OCI-LY1 (cell line): ENCODE data around the gene LEMD3.

Experiments
- H2AFZ ChIP-seq: fragments of 200-600 bp; sonication (generic), shearing (Covaris generic); 2 replicates; pipeline ENCODE4 v1.6.0; 2014; ENCODE audit warnings: antibody characterized with exemption, mild to moderate bottlenecking, low read length
- H3F3A ChIP-seq: fragments of 200-600 bp; sonication (generic), shearing (Covaris generic); 2 replicates; pipeline ENCODE4 v1.6.0; 2014; ENCODE audit warnings: mild to moderate bottlenecking, antibody characterized with exemption, low read length, moderate library complexity; ENCODE audit not compliant: insufficient read depth
- H3K27ac ChIP-seq: fragments of 200-600 bp; sonication (generic); 2 replicates; pipeline ENCODE4 v1.5.1; 2014; ENCODE audit warnings: low read length, mixed run types, mild to moderate bottlenecking, low read depth; ENCODE audit not compliant: poor library complexity, severe bottlenecking
- H3K27me3 ChIP-seq: fragments of 200-600 bp; sonication (generic); 2 replicates; pipeline ENCODE4 v1.6.0; 2014; ENCODE audit warnings: antibody characterized with exemption, mild to moderate bottlenecking, low read length, moderate library complexity; ENCODE audit not compliant: insufficient read depth
- H3K36me3 ChIP-seq: fragments of 200-600 bp; sonication (generic); 2 replicates; pipeline ENCODE4 v1.6.1; 2014; ENCODE audit warnings: mild to moderate bottlenecking, antibody characterized with exemption, low read length, moderate library complexity, mixed read lengths; ENCODE audit not compliant: insufficient read depth
- H3K4me1 ChIP-seq: fragments of 200-600 bp; sonication (generic); 2 replicates; pipeline ENCODE4 v1.5.1; 2014; ENCODE audit warnings: mild to moderate bottlenecking, low read length, moderate library complexity; ENCODE audit not compliant: insufficient read depth, severe bottlenecking
- H3K4me2 ChIP-seq: fragments of 200-600 bp; sonication (generic), shearing (Covaris generic); 2 replicates; pipeline ENCODE4 v1.6.1; 2014; ENCODE audit warnings: low read length
- H3K4me3 ChIP-seq: fragments of 200-600 bp; sonication (generic); 2 replicates; pipeline ENCODE4 v1.5.1; 2014; ENCODE audit warnings: low read length, low read depth, mild to moderate bottlenecking, mixed read lengths; ENCODE audit not compliant: poor library complexity, severe bottlenecking
- H3K79me2 ChIP-seq: fragments of 200-600 bp; shearing (Covaris generic); 2 replicates; pipeline ENCODE4 v1.6.1; 2016; ENCODE audit warnings: mixed run types, low read length, mixed read lengths; ENCODE audit not compliant: insufficient read depth
- H3K9ac ChIP-seq: fragments of 200-600 bp; sonication (generic), shearing (Covaris generic); 2 replicates; pipeline ENCODE4 v1.6.1; 2014; ENCODE audit warnings: mild to moderate bottlenecking, low read length, mixed read lengths
- H3K9me2 ChIP-seq: fragments of 200-600 bp; sonication (generic), shearing (Covaris generic); 2 replicates; pipeline ENCODE4 v1.6.1; 2014; ENCODE audit warnings: low read depth, mild to moderate bottlenecking, low read length, mixed read lengths
- H3K9me3 ChIP-seq: fragments of 200-600 bp; shearing (Covaris generic); 2 replicates; pipeline ENCODE4 v1.6.1; 2014; ENCODE audit warnings: low read length, mixed read lengths
- H4K20me1 ChIP-seq: fragments of 200-600 bp; sonication (generic), shearing (Covaris generic); 2 replicates; pipeline ENCODE4 v1.6.0; 2016; ENCODE audit warnings: mild to moderate bottlenecking, low read length; ENCODE audit not compliant: insufficient read depth
- CTCF ChIP-seq: fragments of 200-600 bp; sonication (generic), shearing (Covaris generic); IDR thresholded peaks from 2 replicates; pipeline ENCODE4 v1.5.1; 2017; ENCODE audit warnings: mild to moderate bottlenecking, antibody characterized with exemption, low read length, moderate library complexity, mixed read lengths
- EZH2 ChIP-seq: fragments of 200-600 bp; sonication (generic), shearing (Covaris generic); IDR thresholded peaks from 2 replicates; pipeline ENCODE4 v1.8.0; 2017; ENCODE audit warnings: borderline replicate concordance, mixed run types, mild to moderate bottlenecking, antibody characterized with exemption, low read length, moderate library complexity, mixed read lengths

The LEMD3 gene

GRCh38 chr12:65122703-65123102, 46.7 kb upstream of the LEMD3 start:
- Histone ChIP-seq H3K9me3 (no peaks in the 10 kb centered on the region), H3K79me2 (no peaks in the 10 kb centered on the region), H3K9me2 (no peaks in the 10 kb centered on the region), H2AFZ (no peak overlapping the region), H3K9ac (no peak overlapping the region), H3F3A (no peaks in the 10 kb centered on the region), H3K27ac (no peak overlapping the region), H3K4me2 (no peak overlapping the region), H3K4me1 (no peaks in the 10 kb centered on the region), H3K27me3 (no peaks in the 10 kb centered on the region), H3K36me3 (no peaks in the 10 kb centered on the region), H4K20me1 (no peaks in the 10 kb centered on the region), H3K4me3 (no peak overlapping the region)
- TF ChIP-seq CTCF = no peak
- TF ChIP-seq EZH2 = no peak

GRCh38 chr12:65123435-65124063, 45.8 kb upstream of the LEMD3 start:
- H3K27ac ChIP-seq = no peak overlapping the region
- H3K27me3 ChIP-seq = no peaks in the 10 kb centered on the region
- H3K9me2 ChIP-seq = no peaks in the 10 kb centered on the region
- H3K79me2 ChIP-seq = no peaks in the 10 kb centered on the region
- H3K4me3 ChIP-seq = no peak overlapping the region
- TF ChIP-seq EZH2 (no peak), CTCF (peak; percentile 62)
- no peaks in the 10 kb centered on the region for H3K4me1 ChIP-seq
- no peaks in the 10 kb centered on the region for H3K36me3 ChIP-seq
- no peak overlapping the region for H3K4me2 ChIP-seq
- no peak overlapping the region for H2AFZ ChIP-seq
- H4K20me1 ChIP-seq = no peaks in the 10 kb centered on the region
- H3K9ac ChIP-seq = no peak overlapping the region
- no peaks in the 10 kb centered on the region for H3K9me3 ChIP-seq
- no peaks in the 10 kb centered on the region for H3F3A ChIP-seq

- TF ChIP-seq CTCF (no peak), EZH2 (no peak)
- no peak overlapping the region for H3K4me3 ChIP-seq
- H3K9ac ChIP-seq = no peak overlapping the region
- H3K79me2 ChIP-seq = no peaks in the 10 kb centered on the region
- H3K9me2 ChIP-seq = no peaks in the 10 kb centered on the region
- no peak overlapping the region for H3K27ac ChIP-seq
- H3K36me3 ChIP-seq = no peaks in the 10 kb centered on the region
- no peaks in the 10 kb centered on the region for H3K27me3 ChIP-seq
- H4K20me1 ChIP-seq = no peaks in the 10 kb centered on the region
- no peak overlapping the region for H3K4me2 ChIP-seq
- H2AFZ ChIP-seq = no peak overlapping the region
- no peaks in the 10 kb centered on the region for H3F3A ChIP-seq
- no peaks in the 10 kb centered on the region for H3K4me1 ChIP-seq
- no peaks in the 10 kb centered on the region for H3K9me3 ChIP-seq
These were observed 44.1 kb upstream of the LEMD3 start for GRCh38 chr12:65125247-65125646.
